CD8-positive, alpha-beta memory T cell (primary cell): ENCODE data around the gene DNTTIP2. TPM values are rescaled to one million over a fixed set of nuclear protein-coding genes. Genes with fewer than 3 reads are reported as not detected.
"Not testable (repeated sequence)": the region's sequence is repeated elsewhere in the genome, so short reads cannot be mapped to it uniquely, and the experiment has no call there.

Experiments used
- CTCF ChIA-PET: fragments of 350-600 bp; sonication (Branson Sonifier 250); formaldehyde crosslinking; loops from one replicate; lab custom pipeline; 2021; ENCODE audit warnings: antibody characterized with exemption; lab: Charles Lee
- POLR2A ChIA-PET: fragments of 350-600 bp; sonication (Branson Sonifier 250); formaldehyde crosslinking; loops from one replicate; lab custom pipeline; 2021; ENCODE audit warnings: antibody characterized with exemption; lab: Charles Lee
- DNase-seq, 5 donors: peaks; one replicate each; pipeline versions ENCODE4 v3.0.0 to v3.0.0-alpha.2; 2020 to 2022; ENCODE audit warnings: mixed read lengths in 1 of 5
- H3K27ac ChIP-seq: one replicate; pipeline ENCODE4 v1.7.0; 2013; ENCODE audit warnings: low read depth, mild to moderate bottlenecking, low read length, moderate library complexity
- H3K27me3 ChIP-seq: 2 replicates; pipeline ENCODE4 v1.7.0; 2013; ENCODE audit warnings: low read length, mild to moderate bottlenecking; ENCODE audit not compliant: insufficient read depth, poor library complexity, severe bottlenecking
- H3K36me3 ChIP-seq: 2 replicates; pipeline ENCODE4 v1.7.0; 2013; ENCODE audit warnings: mild to moderate bottlenecking, low read length, moderate library complexity; ENCODE audit not compliant: insufficient read depth
- H3K4me1 ChIP-seq: 2 replicates; pipeline ENCODE4 v1.7.0; 2013; ENCODE audit warnings: mild to moderate bottlenecking, low read length, moderate library complexity; ENCODE audit not compliant: insufficient read depth
- H3K4me3 ChIP-seq: 2 replicates; pipeline ENCODE4 v1.7.0; 2013; ENCODE audit warnings: mild to moderate bottlenecking, low read length
- H3K9me3 ChIP-seq: 2 replicates; pipeline ENCODE4 v1.7.0; 2013; ENCODE audit warnings: mild to moderate bottlenecking, low read length
- H3K27ac Mint-ChIP-seq, 8 donors: one replicate each; pipeline ENCODE4 v1.8.0; 2020 to 2021; ENCODE audit warnings: mixed read lengths in 8 of 8, mild to moderate bottlenecking in 6 of 8, inconsistent platforms in 3 of 8, moderate library complexity in 3 of 8
- H3K27me3 Mint-ChIP-seq, 2 donors: one replicate each; pipeline ENCODE4 v1.8.0; 2020 to 2021; ENCODE audit warnings: mixed read lengths in 2 of 2, mild to moderate bottlenecking in 1 of 2, moderate library complexity in 1 of 2
- H3K36me3 Mint-ChIP-seq, 3 donors: one replicate each; pipeline ENCODE4 v1.8.0; 2020 to 2021; ENCODE audit warnings: mixed read lengths in 3 of 3, inconsistent platforms in 1 of 3, mild to moderate bottlenecking in 1 of 3
- H3K4me1 Mint-ChIP-seq, 3 donors: one replicate each; pipeline ENCODE4 v1.8.0; 2020 to 2021; ENCODE audit warnings: mixed read lengths in 3 of 3, inconsistent platforms in 1 of 3, mild to moderate bottlenecking in 1 of 3
- H3K4me3 Mint-ChIP-seq, 7 donors: one replicate each; pipeline ENCODE4 v1.8.0; 2020 to 2021; ENCODE audit warnings: mixed read lengths in 7 of 7, mild to moderate bottlenecking in 6 of 7, moderate library complexity in 4 of 7, inconsistent platforms in 2 of 7
- H3K9me3 Mint-ChIP-seq, 5 donors: one replicate each; pipeline ENCODE4 v1.8.0; 2020 to 2022; ENCODE audit warnings: mixed read lengths in 5 of 5, mild to moderate bottlenecking in 3 of 5, moderate library complexity in 2 of 5, inconsistent platforms in 1 of 5
- polyA plus RNA-seq: library from polyadenylated mRNA; unstranded; fragments of 300-500 nt; fragmentation: Illumina TruSeq; gene quantifications from one replicate; pipeline ENCODE4 v1.2.3, GENCODE V29; 2021
- total RNA-seq, 2 experiments: library from RNA; stranded (reverse); gene quantifications; one replicate each; pipeline ENCODE4 v1.2.3, GENCODE V29; 2021

Gene DNTTIP2
- total and polyA plus RNA-seq, 3 experiments from 2014 or later = 87.5 to 109 (median 100) TPM

DNA sequence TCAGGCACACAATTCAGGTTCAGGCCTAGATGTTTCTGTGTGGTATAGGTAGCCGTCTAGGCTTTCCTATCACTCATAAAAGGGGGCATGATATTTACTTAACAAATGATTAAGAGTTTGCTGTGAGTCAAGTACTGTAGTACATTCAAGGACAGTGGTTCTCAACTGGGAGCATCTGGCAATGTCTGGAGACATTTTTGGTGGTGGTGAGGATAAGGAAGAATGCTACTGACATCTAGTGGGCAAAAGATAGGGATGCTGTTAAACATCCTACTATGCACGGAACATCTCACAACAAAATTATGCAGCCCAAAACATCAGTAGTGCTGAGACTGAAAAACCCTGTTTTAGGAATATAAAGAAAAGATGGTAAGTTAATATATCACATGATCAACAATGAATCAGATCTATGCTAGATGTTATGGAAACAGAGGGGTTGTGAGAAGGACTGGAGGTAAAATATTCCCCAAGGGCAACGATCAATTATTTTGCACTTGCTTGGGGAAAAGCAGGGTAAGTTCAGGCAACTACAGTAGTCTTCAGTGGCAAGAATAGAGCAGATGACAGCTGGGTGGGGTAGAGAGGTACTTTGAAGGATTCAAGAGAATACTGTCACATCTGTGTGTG is 4.9 kb downstream of the DNTTIP2 start:
- H3K4me1 ChIP-seq = peaks cover 26% of the 10 kb centered on the region
- no peaks in the 10 kb centered on the region for H3K27me3 Mint-ChIP-seq
- H3K27ac ChIP-seq = no peak overlapping the region
- ChIA-PET CTCF (interaction anchor here (1.3 to 1.5 kb wide), 5 partner anchors 23 to 245 kb away, joined by 5 to 7 read pairs (median 6); partner anchors contain the start of gene GCLM), POLR2A (no interaction called here)
- no peaks in the 10 kb centered on the region for H3K27me3 ChIP-seq
- peaks cover 49% of the 10 kb centered on the region for H3K36me3 ChIP-seq
- H3K4me3 Mint-ChIP-seq = peak overlapping the region in 1 of 7 donors; percentile 55
- H3K9me3 ChIP-seq = no peaks in the 10 kb centered on the region
- no peaks in the 10 kb centered on the region for H3K9me3 Mint-ChIP-seq
- H3K27ac Mint-ChIP-seq = peak overlapping the region in 7 of 8 donors; percentile 4 to 51 (median 34)
- peak in 2 of 5 donors; percentile 21 to 22 for DNase-seq
- H3K4me1 Mint-ChIP-seq = peaks cover 39 to 50% (median 48%) of the 10 kb centered on the region in 3 donors
- no peak overlapping the region for H3K4me3 ChIP-seq
- H3K36me3 Mint-ChIP-seq = peaks cover 19 to 89% (median 30%) of the 10 kb centered on the region in 3 donors

DNA sequence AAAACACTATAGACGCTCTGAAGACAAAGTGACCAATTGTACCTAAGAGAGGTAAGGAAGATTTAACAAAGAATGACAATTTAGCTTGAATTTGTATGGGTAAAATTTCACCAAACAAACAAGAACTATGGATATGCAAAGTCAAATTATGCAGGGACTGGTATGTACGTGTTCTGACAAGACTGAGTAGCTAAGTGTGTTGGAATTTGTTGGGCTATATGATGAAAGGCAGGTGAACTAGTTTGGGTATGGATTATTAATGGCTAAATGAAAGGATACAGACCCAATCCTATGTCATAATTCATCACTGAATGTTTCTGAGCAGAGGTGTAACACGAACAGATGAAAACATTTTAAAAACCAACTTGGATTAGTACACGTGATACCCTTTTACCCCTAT is 7.6 kb downstream of the DNTTIP2 start:
- H3K27ac Mint-ChIP-seq = peak overlapping the region in 2 of 8 donors; percentile 61 to 72
- no peaks in the 10 kb centered on the region for H3K27me3 ChIP-seq
- peaks cover 17 to 81% (median 28%) of the 10 kb centered on the region in 3 donors for H3K36me3 Mint-ChIP-seq
- peaks cover 5% of the 10 kb centered on the region for H3K4me1 ChIP-seq
- no peaks in the 10 kb centered on the region for H3K27me3 Mint-ChIP-seq
- H3K9me3 Mint-ChIP-seq = no peaks in the 10 kb centered on the region
- POLR2A ChIA-PET = no interaction called here
- H3K36me3 ChIP-seq = peaks cover 46% of the 10 kb centered on the region
- no peak overlapping the region for H3K4me3 ChIP-seq
- DNase-seq = no peak
- H3K9me3 ChIP-seq = no peaks in the 10 kb centered on the region
- CTCF ChIA-PET = no interaction called here
- no peak overlapping the region for H3K27ac ChIP-seq
- no peak overlapping the region for H3K4me3 Mint-ChIP-seq
- H3K4me1 Mint-ChIP-seq = peaks cover 18 to 26% (median 22%) of the 10 kb centered on the region in 3 donors

DNA sequence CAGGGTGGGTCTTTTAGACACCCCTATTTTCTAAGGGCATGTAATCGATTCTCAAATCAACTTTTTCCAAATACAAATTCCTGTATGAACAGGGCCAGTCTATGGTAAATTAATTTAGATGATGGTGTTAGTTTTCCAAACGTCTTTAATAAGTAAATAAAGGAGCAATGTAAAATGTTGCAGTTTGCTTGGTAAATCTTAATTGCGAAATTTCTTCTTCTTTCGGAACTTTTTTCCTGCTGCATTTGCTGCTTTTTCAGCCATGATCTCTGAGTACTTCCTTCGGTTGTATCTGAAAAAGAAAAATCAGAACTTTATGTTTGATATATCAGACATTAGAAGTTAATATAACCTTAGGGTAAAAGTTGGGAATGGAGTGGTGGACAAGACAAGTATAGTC is 9.4 kb downstream of the DNTTIP2 start:
- no peak overlapping the region for H3K27ac ChIP-seq
- Mint-ChIP-seq H3K4me3 (no peak overlapping the region), H3K27me3 (no peaks in the 10 kb centered on the region), H3K4me1 (peaks cover 7 to 12% (median 9%) of the 10 kb centered on the region in 3 donors), H3K36me3 (peaks cover 14 to 67% (median 24%) of the 10 kb centered on the region in 3 donors), H3K27ac (no peak overlapping the region), H3K9me3 (no peaks in the 10 kb centered on the region)
- no peaks in the 10 kb centered on the region for H3K4me1 ChIP-seq
- ChIA-PET CTCF (no interaction called here), POLR2A (no interaction called here)
- peaks cover 40% of the 10 kb centered on the region for H3K36me3 ChIP-seq
- no peaks in the 10 kb centered on the region for H3K27me3 ChIP-seq
- no peak for DNase-seq
- no peaks in the 10 kb centered on the region for H3K9me3 ChIP-seq
- no peak overlapping the region for H3K4me3 ChIP-seq

DNA sequence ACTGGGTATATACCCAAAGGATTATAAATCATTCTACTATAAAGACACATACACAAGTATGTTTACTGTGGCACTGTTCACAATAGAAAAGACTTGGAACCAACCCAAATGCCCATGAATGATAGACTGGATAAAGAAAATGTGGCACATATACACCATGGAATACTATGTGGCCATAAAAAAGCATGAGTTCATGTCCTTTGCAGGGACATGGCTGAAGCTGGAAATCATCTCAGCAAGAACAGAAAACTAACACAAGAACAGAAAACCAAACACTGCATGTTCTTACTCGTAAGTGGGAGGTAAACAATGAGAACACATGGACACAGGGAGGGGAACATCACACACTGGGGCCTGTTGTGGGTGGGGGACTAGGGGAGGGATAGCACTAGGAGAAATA is 10.5 kb downstream of the DNTTIP2 start:
- H3K27ac Mint-ChIP-seq = peak overlapping the region in 5 of 8 donors; percentile 12 to 59 (median 42)
- peaks cover 30% of the 10 kb centered on the region for H3K36me3 ChIP-seq
- CTCF ChIA-PET = interaction anchor here (1.1 kb wide), 1 partner anchor 239 kb away, joined by 4 read pairs; no protein-coding TSS in a partner anchor
- H3K27ac ChIP-seq, H3K27me3 Mint-ChIP-seq, POLR2A ChIA-PET, H3K9me3 ChIP-seq, H3K27me3 ChIP-seq, H3K9me3 Mint-ChIP-seq, H3K4me1 Mint-ChIP-seq, H3K4me3 Mint-ChIP-seq, H3K4me3 ChIP-seq, H3K4me1 ChIP-seq, DNase-seq: not testable (repeated sequence)
- peaks cover 7 to 56% (median 19%) of the 10 kb centered on the region in 3 donors for H3K36me3 Mint-ChIP-seq

DNA sequence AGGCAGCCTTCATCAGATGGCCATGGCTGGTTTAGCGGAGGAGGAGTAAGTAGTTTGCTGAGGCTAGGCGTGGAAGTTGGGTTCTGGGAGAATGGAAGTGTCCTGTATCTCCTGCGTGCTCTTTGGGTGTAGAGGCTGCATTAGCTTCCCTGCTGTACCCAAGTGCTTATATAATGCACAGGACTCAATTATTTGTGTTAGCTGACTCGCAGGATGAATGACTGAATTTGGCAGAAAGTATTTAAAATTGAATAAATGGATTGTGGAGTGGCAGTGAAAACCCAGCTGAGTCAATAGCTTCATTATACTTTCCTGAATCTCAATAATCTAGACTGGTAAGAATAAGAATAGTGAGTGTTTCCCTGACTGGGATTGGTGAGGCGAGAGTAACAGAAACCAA is 13.8 kb downstream of the DNTTIP2 start:
- Histone ChIP-seq H3K36me3 (peaks cover 8% of the 10 kb centered on the region), H3K4me1 (no peaks in the 10 kb centered on the region), H3K4me3 (no peak overlapping the region), H3K9me3 (no peaks in the 10 kb centered on the region), H3K27ac (no peak overlapping the region), H3K27me3 (no peaks in the 10 kb centered on the region)
- POLR2A ChIA-PET = no interaction called here
- H3K27me3 Mint-ChIP-seq = no peaks in the 10 kb centered on the region
- H3K4me3 Mint-ChIP-seq = no peak overlapping the region
- no peak for DNase-seq
- H3K9me3 Mint-ChIP-seq = no peaks in the 10 kb centered on the region
- peak overlapping the region in 4 of 8 donors; percentile 26 to 67 (median 59) for H3K27ac Mint-ChIP-seq
- H3K4me1 Mint-ChIP-seq = peaks cover 0 to 4% (median 0%) of the 10 kb centered on the region in 3 donors
- CTCF ChIA-PET = interaction anchor here (1.3 kb wide), 1 partner anchor 19 kb away, joined by 3 read pairs; no protein-coding TSS in a partner anchor
- peaks cover 0 to 27% (median 5%) of the 10 kb centered on the region in 3 donors for H3K36me3 Mint-ChIP-seq

DNA sequence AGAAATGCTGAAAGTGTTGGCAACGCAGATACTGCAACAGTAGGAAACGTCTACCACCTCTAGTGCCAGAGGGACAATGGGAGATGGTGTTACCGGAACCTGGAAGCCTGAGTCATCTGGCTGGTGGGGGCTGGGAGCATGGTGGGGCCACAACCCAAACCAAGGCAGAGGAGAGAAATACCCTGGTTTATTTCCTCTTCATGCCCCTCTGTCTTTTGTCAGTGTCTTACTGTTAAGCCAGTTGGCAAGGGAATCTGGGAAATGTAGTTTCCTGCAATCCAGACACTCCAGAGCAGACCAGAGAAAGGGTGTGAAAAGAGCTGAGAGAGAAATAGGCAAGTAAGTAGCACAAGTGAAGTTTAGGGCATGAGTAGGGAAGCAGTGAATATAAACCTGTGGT is 14.8 kb downstream of the DNTTIP2 start:
- peaks cover 0 to 4% (median 0%) of the 10 kb centered on the region in 3 donors for H3K4me1 Mint-ChIP-seq
- no peaks in the 10 kb centered on the region for H3K9me3 ChIP-seq
- H3K36me3 Mint-ChIP-seq = peaks cover 0 to 17% (median 2%) of the 10 kb centered on the region in 3 donors
- no peak overlapping the region for H3K4me3 ChIP-seq
- H3K27ac Mint-ChIP-seq = peak overlapping the region in 4 of 8 donors; percentile 8 to 68 (median 39)
- no peaks in the 10 kb centered on the region for H3K9me3 Mint-ChIP-seq
- H3K4me1 ChIP-seq = no peaks in the 10 kb centered on the region
- POLR2A ChIA-PET = no interaction called here
- DNase-seq = no peak
- H3K27ac ChIP-seq = no peak overlapping the region
- H3K27me3 ChIP-seq = no peaks in the 10 kb centered on the region
- no peak overlapping the region for H3K4me3 Mint-ChIP-seq
- H3K27me3 Mint-ChIP-seq = no peaks in the 10 kb centered on the region
- H3K36me3 ChIP-seq = no peaks in the 10 kb centered on the region
- CTCF ChIA-PET = interaction anchor here (1.0 to 1.3 kb wide), 2 partner anchors 18 to 235 kb away, joined by 3 read pairs; no protein-coding TSS in a partner anchor

DNA sequence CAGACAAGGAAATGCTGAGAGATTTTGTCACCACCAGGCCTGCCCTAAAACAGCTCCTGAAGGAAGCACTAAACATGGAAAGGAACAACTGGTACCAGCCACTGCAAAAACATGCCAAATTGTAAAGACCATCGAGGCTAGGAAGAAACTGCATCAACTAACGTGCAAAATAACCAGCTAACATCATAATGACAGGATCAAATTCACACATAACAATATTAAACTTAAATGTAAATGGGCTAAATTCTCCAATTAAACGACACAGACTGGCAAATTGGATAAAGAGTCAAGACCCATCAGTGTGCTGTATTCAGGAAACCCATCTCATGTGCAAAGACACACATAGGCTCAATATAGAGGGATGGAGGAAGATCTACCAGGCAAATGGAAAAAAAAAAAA is 21.4 kb downstream of the DNTTIP2 start:
- H3K27me3 Mint-ChIP-seq = peaks cover 5 to 20% of the 10 kb centered on the region in 2 donors
- POLR2A ChIA-PET, H3K27me3 ChIP-seq: not testable (repeated sequence)

DNA sequence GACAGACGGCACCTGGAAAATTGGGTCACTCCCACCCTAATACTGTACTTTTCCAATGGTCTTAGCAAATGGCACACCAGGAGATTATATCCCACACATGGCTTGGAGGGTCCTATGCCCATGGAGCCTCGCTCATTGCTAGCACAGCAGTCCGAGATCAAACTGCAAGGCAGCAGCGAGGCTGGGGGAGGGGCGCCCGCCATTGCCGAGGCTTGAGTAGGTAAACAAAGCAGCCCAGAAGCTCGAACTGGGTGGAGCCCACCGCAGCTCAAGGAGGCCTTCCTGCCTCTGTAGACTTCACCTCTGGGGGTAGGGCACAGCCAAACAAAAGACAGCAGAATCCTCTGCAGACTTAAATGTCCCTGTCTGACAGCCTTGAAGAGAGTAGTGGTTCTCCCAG is 23.0 kb downstream of the DNTTIP2 start:
- peak overlapping the region in 2 of 7 donors; percentile 37 to 61 for H3K4me3 Mint-ChIP-seq
- ChIA-PET POLR2A (interaction anchor here (1.0 kb wide), 1 partner anchor 10 kb away, joined by 3 read pairs; no protein-coding TSS in a partner anchor), CTCF (interaction anchor here (1.1 to 1.9 kb wide), 2 partner anchors 13 to 54 kb away, joined by 3 to 8 read pairs; partner anchors contain the start of gene GCLM)
- H3K27ac Mint-ChIP-seq = peak overlapping the region in 3 of 8 donors; percentile 19 to 64 (median 57)
- not testable (repeated sequence) for H3K27ac ChIP-seq, H3K36me3 ChIP-seq, H3K9me3 Mint-ChIP-seq, H3K9me3 ChIP-seq, H3K4me1 ChIP-seq, H3K27me3 ChIP-seq, H3K36me3 Mint-ChIP-seq, DNase-seq, H3K4me3 ChIP-seq
- peaks cover 5 to 20% of the 10 kb centered on the region in 2 donors for H3K27me3 Mint-ChIP-seq
- peaks cover 6 to 12% (median 9%) of the 10 kb centered on the region in 3 donors for H3K4me1 Mint-ChIP-seq

More for the DNA sequence above, 21.4 kb downstream of the DNTTIP2 start:
- H3K4me3 Mint-ChIP-seq, H3K36me3 ChIP-seq, DNase-seq, H3K4me3 ChIP-seq, H3K9me3 Mint-ChIP-seq, H3K27ac Mint-ChIP-seq, H3K9me3 ChIP-seq, H3K27ac ChIP-seq, H3K36me3 Mint-ChIP-seq, H3K4me1 ChIP-seq: not testable (repeated sequence)
- peaks cover 6 to 12% (median 9%) of the 10 kb centered on the region in 3 donors for H3K4me1 Mint-ChIP-seq
- CTCF ChIA-PET = interaction anchor here (1.1 kb wide), 1 partner anchor 11 kb away, joined by 3 read pairs; no protein-coding TSS in a partner anchor
